GM21360 (cell line): ENCODE measurements around the gene LMO4.
A peak's percentile ranks its signal among the peaks of the same experiment; 100 is the strongest.

Experiments used
- ATAC-seq: cut with Tn5 transposase; IDR thresholded peaks from one replicate; pipeline ENCODE4 v1.9.1; 2021; ENCODE audit warnings: mild to moderate bottlenecking, moderate library complexity; ENCODE audit not compliant: unreplicated experiment

Gene LMO4, protein sequence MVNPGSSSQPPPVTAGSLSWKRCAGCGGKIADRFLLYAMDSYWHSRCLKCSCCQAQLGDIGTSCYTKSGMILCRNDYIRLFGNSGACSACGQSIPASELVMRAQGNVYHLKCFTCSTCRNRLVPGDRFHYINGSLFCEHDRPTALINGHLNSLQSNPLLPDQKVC

DNA sequence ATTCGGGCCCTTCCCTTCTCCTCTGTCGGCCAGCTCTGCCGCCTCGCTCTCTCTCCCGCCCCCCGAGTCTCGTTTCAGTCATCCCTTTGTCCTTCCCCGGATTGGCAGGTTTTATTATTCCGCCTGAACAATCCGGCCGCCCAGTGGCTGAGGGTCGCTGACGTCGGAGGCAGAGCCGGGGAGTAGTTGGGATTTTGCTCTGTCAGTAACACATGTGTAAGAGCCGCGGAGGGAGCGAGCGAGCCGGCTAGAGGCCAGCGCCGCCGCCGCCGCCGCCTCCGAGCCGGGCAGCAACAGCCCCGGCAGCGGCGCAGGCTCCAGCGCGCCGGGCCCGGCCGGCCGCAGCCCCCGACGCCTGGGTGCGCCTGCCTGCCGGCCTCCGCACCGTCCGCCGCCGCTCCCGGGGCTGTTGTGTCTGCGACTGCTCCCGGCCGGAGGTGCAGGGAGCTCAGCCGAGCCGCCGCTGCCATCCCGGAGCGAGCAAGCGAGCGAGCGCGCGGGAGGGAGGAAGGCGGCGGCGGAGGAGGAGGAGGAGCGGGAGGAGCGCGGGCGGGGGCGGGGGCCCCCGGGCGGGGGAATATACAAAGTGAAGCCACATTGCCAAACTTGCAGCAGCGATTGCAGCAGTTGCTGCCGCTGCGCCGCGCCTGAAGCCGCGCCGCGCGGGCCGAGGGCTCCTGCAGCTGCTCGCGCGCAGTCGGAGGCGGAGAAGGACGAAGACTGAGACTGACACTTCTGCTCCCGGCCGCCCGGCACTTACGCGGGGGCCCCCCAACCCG, at the start of gene LMO4:
TSS of gene LMO4 (plus strand) at position 609 of the 779 bp plus-strand sequence. CDS start 3,136 bp downstream, outside the sequence.
- peak; percentile 78 for ATAC-seq

- no peak for ATAC-seq
These were observed 49.2 kb upstream of the LMO4 start for GRCh38 chr1:87279536-87279875.

DNA sequence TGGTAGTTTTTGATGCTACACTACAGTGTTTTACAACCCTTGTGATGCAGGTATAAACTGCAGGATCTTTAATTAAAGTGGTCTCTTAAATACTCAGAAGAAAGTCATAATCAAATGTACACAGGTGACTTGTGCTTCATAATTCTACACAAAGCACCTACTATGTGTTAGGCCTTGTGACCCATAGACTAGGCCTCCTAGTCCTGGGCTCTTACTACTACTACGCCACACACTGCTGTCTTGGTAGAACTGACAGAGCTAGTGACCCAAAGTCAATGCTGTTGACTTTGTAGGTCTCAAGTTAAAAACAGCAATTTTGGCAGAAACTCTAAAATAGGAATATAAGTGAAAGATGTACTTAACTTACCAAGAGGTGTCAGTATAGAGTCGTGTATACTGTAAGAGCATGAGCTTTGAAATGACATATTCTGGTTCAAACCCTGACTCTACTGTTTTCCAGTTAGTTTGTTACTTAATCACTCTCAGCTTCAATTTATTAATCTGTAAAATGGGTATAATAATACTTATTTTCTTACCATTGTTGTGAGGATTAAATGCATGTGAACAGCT, 48.6 kb upstream of the LMO4 start:
- no peak for ATAC-seq

DNA sequence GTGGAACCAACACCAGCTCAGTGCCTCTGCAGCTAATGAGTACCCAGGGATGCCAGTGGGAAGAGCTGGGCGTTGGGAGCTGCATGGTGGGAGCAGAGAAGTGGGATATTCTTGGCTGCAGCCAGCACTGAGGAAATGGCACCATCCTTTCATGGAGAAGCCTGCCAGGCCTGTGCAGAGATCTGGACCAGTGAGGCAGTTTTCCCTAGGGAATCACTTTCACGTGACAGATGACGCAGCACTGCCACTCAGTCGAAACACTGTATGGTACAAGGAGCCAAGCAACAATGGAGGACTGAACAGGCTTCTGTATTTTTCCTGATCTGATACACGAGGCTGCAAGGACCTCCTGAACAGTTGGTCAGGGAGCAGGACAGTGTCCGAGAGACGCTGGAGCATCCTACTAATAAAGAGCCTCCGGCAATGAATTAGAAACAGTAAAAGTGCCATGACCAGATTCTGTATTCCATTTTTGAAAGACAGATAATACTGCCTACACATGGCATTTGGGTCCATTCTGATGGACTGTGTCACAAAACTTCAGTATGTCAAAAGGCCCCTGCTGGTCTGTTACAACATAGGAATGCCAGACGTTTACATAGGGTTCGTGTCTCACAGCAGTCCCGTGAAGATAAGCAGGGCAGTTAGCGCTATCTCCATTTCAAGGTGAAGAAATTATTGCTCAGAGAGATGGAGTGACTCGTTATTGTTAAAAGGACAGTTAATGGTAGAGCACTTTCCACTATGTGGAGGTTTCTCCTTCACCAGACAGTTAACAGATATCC, 44.0 kb upstream of the LMO4 start:
- ATAC-seq = no peak

- ATAC-seq = no peak
These were observed 37.6 kb upstream of the LMO4 start for GRCh38 chr1:87291107-87291506.

DNA sequence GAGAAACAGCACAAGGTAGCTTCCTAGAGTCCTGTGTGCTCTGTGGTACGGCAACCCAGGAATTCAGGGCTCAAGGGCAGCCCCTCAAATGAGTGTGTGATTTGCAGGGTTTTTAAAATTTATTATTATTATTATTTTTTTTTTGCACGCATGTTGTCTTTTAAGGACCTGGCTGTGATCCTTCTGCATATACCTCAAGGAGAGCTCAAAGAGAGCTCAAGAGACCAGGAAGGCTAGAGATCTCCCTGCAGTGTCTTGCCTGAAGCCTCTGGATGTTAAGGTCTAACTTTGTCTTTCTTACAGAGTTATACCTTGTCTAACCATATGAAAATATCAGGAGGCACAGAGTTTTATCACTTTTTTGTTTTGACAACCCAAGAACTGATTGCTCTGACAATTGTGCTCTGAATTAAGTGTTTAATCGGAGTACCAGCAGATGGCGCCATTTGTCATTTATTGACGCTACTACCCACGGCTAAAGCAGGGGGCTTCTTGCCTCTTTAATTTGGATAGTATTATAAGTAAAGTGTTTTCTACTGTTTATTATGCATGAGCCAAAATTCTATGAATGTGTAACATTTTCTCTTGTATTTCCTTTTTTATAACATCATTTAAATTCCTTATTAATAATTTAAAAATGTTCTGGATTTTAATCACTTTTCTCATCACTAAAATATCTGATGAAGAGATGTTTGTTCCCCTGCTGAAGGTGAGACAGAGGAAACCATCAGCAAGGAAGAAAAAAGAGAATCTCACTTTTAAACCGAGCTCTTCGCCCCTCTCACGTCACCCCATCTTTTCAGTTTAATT, 35.8 kb upstream of the LMO4 start:
- ATAC-seq = peak; percentile 64

- no peak for ATAC-seq
These were observed 34.0 kb upstream of the LMO4 start for GRCh38 chr1:87294633-87295032.

- no peak for ATAC-seq
These were observed 33.1 kb upstream of the LMO4 start for GRCh38 chr1:87295445-87296110.

- no peak for ATAC-seq
These were observed 32.5 kb upstream of the LMO4 start for GRCh38 chr1:87296206-87296605.

DNA sequence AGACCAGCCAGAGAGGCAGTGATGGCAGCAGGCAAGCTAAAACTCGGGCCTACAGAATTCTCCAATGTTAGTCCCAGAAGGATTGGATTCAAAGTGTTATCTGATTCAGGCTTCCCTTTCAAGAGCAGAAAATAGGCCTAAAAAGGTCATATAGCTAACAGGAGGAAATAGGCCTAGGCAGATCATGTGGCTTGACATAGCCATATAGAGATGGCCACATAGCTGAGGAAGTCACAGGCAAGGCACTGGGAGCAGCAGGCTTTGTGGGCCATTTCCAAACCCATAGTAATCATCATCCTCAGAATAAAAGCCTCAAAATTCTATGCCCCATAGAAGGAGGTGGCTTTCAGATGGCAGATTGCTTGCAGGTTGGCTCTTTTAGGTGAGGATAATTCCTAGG, 29.0 kb upstream of the LMO4 start:
- ATAC-seq = no peak

DNA sequence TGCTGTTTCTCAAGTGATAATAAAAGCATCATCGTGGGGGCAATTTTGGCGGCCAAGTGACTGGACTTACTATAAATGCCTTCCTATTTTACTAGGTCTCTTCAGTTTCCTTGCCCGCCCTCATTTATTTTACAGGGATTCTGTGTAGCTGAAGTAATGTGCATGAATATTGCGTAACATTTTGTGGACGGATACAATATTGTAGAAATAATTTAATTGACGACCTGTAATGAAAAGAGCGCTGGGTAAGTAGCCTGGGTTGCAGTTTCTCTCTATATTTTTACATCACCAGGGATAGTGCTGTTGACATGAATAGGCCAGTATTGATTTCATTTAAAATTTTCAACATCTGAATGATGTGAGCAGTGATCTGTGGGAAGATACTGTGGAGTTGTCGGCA, 28.1 kb upstream of the LMO4 start:
- ATAC-seq = no peak

- no peak for ATAC-seq
These were observed 23.5 kb upstream of the LMO4 start for GRCh38 chr1:87305151-87305550.

- no peak for ATAC-seq
These were observed 22.9 kb upstream of the LMO4 start for GRCh38 chr1:87305762-87306161.

- no peak for ATAC-seq
These were observed 21.4 kb upstream of the LMO4 start for GRCh38 chr1:87307306-87307705.

DNA sequence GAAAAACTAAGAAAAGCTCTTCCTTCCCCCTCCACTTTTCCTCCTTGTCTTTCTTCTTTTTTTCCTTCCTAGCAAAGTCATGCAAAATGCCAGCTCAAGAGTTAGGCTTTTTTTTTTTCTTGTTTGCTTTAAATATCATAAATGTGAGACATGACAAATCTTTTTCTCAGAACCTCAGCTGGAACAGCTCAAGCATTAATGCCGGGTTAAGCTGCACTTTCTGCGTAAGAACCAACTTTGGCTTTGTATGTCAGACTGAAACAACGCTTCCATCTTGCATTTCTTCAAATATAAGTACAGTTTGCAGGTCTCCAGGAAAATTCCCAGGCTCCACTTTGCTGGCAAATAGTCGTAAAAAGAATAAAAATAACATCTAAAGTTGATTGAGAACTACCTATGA, 20.7 kb upstream of the LMO4 start:
- ATAC-seq = no peak

GRCh38 chr1:87314091-87314490, 14.6 kb upstream of the LMO4 start:
- no peak for ATAC-seq

DNA sequence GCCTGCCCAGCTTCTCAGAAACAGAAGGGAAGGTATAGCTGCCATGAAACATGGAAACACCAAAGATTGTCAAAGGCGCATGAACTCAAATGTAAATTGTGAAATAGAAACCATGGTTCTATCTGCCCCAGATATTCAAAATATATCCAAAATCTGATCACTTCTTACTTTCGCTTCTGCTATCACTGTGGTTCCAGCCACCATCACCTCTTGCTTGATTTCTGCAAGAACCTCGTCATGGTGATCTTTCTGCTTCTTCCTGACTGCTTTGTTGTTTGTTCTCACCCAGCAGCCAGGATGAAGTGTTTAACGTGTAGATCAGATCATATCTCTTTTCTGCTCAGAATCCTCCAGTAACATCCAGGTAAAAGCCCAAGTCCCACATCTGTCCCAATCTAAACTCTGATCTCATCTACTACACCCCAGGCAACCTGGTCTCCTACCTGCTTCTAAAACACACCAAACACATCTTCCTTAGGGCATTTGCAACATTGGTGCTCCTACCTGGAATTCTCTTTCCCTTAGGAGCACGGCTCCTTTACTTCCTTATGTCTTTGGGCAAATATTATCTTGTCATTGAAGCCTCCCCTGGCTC, 10.5 kb upstream of the LMO4 start:
- ATAC-seq = peak; percentile 55

GRCh38 chr1:87318806-87319205, 9.9 kb upstream of the LMO4 start:
- ATAC-seq = no peak

GRCh38 chr1:87325982-87326738, 2.5 kb upstream of the LMO4 start:
- no peak for ATAC-seq
